A549 (cell line): ENCODE results near the gene TMEM140. TPM values are rescaled to one million over a fixed set of nuclear protein-coding genes. Genes with fewer than 3 reads are reported as not detected.

ENCODE experiments used
- ATAC-seq, 2 experiments: fragments of 200-7000 bp in 1 of 2; fragments of >200 bp in 1 of 2; cut with Nextera tagmentation in 1 of 2; cut with Tn5 transposase in 1 of 2; 3 replicates each; pipeline versions ENCODE4 v1.8.0 to v1.9.1; 2018 to 2020; ENCODE audit warnings: mild to moderate bottlenecking in 1 of 2, moderate library complexity in 1 of 2
- CTCF ChIA-PET: fragments of 300-600 bp; sonication (Branson Sonifier 250); formaldehyde crosslinking; extraction: SDS; loops from one replicate; lab custom pipeline; 2021; ENCODE audit warnings: antibody characterized with exemption, inconsistent platforms; lab: Yijun Ruan, JAX
- POLR2A ChIA-PET: fragments of 350-600 bp; formaldehyde crosslinking; extraction: SDS; loops from one replicate; lab custom pipeline; 2021; ENCODE audit warnings: antibody characterized with exemption, inconsistent platforms; lab: Yijun Ruan, JAX
- DNase-seq, 2 experiments: peaks; one replicate each; pipeline versions ENCODE4 v3.0.0 to v3.0.0-alpha.2; 2011 to 2016; ENCODE audit warnings: low read depth in 1 of 2, low spot score in 1 of 2
- FAIRE-seq: peaks from 2 replicates; lab custom pipeline; 2011; peaks lifted over from hg19 to GRCh38; lab: Jason Lieb, UNC
- H3K27ac ChIP-seq, 2 experiments: fragments of >200 bp; sonication (Bioruptor Twin); formaldehyde crosslinking; 3 replicates each; pipeline ENCODE4 v1.5.1; 2016 to 2017
- H3K4me1 ChIP-seq: fragments of >200 bp; sonication (Bioruptor Twin); formaldehyde crosslinking; 3 replicates; pipeline ENCODE4 v1.6.1; 2016
- H3K4me2 ChIP-seq: fragments of >200 bp; sonication (Bioruptor Twin); formaldehyde crosslinking; 3 replicates; pipeline ENCODE4 v1.6.1; 2016
- H3K4me3 ChIP-seq: fragments of >200 bp; sonication (Bioruptor Twin); formaldehyde crosslinking; 3 replicates; pipeline ENCODE4 v1.5.1; 2016
- H3K9me3 ChIP-seq: fragments of >200 bp; sonication (Bioruptor Twin); formaldehyde crosslinking; 3 replicates; pipeline ENCODE4 v1.6.1; 2016
- CBX8 ChIP-seq: fragments of 200-600 bp; sonication (generic); IDR thresholded peaks from 2 replicates; pipeline ENCODE4 v1.6.1; 2016
- CHD4 ChIP-seq: fragments of 200-600 bp; sonication (generic); IDR thresholded peaks from 2 replicates; pipeline ENCODE4 v1.6.1; 2016; ENCODE audit warnings: antibody characterized with exemption, mild to moderate bottlenecking, borderline replicate concordance
- EHF ChIP-seq: fragments of 250-450 bp; sonication (Bioruptor Pico); IDR thresholded peaks from 2 replicates; pipeline ENCODE4 v1.5.0; 2020; ENCODE audit warnings: mild to moderate bottlenecking
- ESRRA ChIP-seq: fragments of 150-350 bp; IDR thresholded peaks from 2 replicates; pipeline ENCODE4 v1.6.1; 2014; ENCODE audit warnings: mild to moderate bottlenecking, low read length, borderline replicate concordance
- FOSB ChIP-seq: fragments of 250-450 bp; sonication (Bioruptor Pico); IDR thresholded peaks from 2 replicates; pipeline ENCODE4 v1.5.0; 2020; ENCODE audit warnings: mild to moderate bottlenecking, moderate library complexity
- FOSL2 ChIP-seq, 2 experiments: fragments of 450-650 bp in 1 of 2; fragments of >200 bp in 1 of 2; sonication (Bioruptor Twin) in 1 of 2; formaldehyde crosslinking; IDR thresholded peaks; 2 replicates each; pipeline versions ENCODE4 v1.5.0 to v1.6.1; 2016 to 2020; ENCODE audit warnings: mild to moderate bottlenecking in 1 of 2, moderate library complexity in 1 of 2
- GATA3 ChIP-seq: IDR thresholded peaks from 2 replicates; pipeline ENCODE4 v1.6.1; 2012; ENCODE audit warnings: borderline replicate concordance
- HDAC2 ChIP-seq: fragments of 200-600 bp; sonication (generic); IDR thresholded peaks from 2 replicates; pipeline ENCODE4 v1.6.1; 2016
- HOXA7 ChIP-seq: fragments of 250-450 bp; sonication (Bioruptor Pico); IDR thresholded peaks from 2 replicates; pipeline ENCODE4 v1.5.0; 2020; ENCODE audit warnings: mild to moderate bottlenecking, moderate library complexity
- HOXB13 ChIP-seq: fragments of 250-450 bp; sonication (Bioruptor Pico); IDR thresholded peaks from 2 replicates; pipeline ENCODE4 v1.5.0; 2020; ENCODE audit warnings: low read depth, mild to moderate bottlenecking, moderate library complexity
- KDM1A ChIP-seq: fragments of 200-600 bp; sonication (generic); IDR thresholded peaks from 2 replicates; pipeline ENCODE4 v1.6.1; 2016; ENCODE audit warnings: low read depth, mild to moderate bottlenecking
- KDM5A ChIP-seq: fragments of 200-600 bp; sonication (generic); IDR thresholded peaks from 2 replicates; pipeline ENCODE4 v1.6.1; 2016; ENCODE audit warnings: antibody characterized with exemption, mild to moderate bottlenecking
- MAFK ChIP-seq: fragments of 450-650 bp; IDR thresholded peaks from 2 replicates; pipeline ENCODE4 v1.6.1; 2014; ENCODE audit not compliant: partially characterized antibody
- MYC ChIP-seq: IDR thresholded peaks from 2 replicates; pipeline ENCODE4 v1.6.1; 2012; ENCODE audit warnings: mild to moderate bottlenecking, inconsistent platforms, low read length, improper control_type of control experiment, borderline replicate concordance
- POLR2A ChIP-seq: IDR thresholded peaks from 2 replicates; pipeline ENCODE4 v1.6.1; 2012; ENCODE audit warnings: mild to moderate bottlenecking, low read length
- RNF2 ChIP-seq: fragments of 200-600 bp; sonication (generic); IDR thresholded peaks from 2 replicates; pipeline ENCODE4 v1.6.1; 2016; ENCODE audit warnings: low read depth, mild to moderate bottlenecking, antibody characterized with exemption, moderate library complexity, borderline replicate concordance
- SMC3 ChIP-seq: fragments of >200 bp; sonication (Bioruptor Twin); formaldehyde crosslinking; IDR thresholded peaks from 3 replicates; pipeline ENCODE4 v1.6.1; 2018; ENCODE audit warnings: inconsistent platforms
- SREBF2 ChIP-seq: fragments of 450-650 bp; IDR thresholded peaks from 2 replicates; pipeline ENCODE4 v1.6.1; 2014; ENCODE audit warnings: mild to moderate bottlenecking, moderate library complexity
- ZC3H11A ChIP-seq: fragments of 450-650 bp; IDR thresholded peaks from 2 replicates; pipeline ENCODE4 v1.6.1; 2014; ENCODE audit warnings: antibody characterized with exemption, mild to moderate bottlenecking
- ZNF302 ChIP-seq: fragments of 250-450 bp; sonication (Bioruptor Pico); IDR thresholded peaks from 2 replicates; pipeline ENCODE4 v1.9.0; 2021; ENCODE audit warnings: inconsistent platforms, mild to moderate bottlenecking, moderate library complexity
- WGBS: methylation state at CpG from one replicate; pipeline ENCODE4 v1.1.6; 2017; ENCODE audit errors: missing lambda C conversion rate; 5-methylcytosine and 5-hydroxymethylcytosine counted together
- polyA plus RNA-seq, 4 experiments: library from polyadenylated mRNA; depleted of rRNA in 3 of 4; stranded (reverse); fragments of >200 nt; fragmentation: RNase III in 1 of 4; extraction: RNeasy Plus Mini Kit Qiagen cat#74134 plus additional on column Dnase treatment in 1 of 4; gene quantifications; 2 replicates in 3 of 4; 3 replicates in 1 of 4; pipeline ENCODE4 v1.2.3, GENCODE V29; 2011 to 2017
- TF ChIP-seq, protein P1 (sequence below): fragments of 200-600 bp; sonication (generic); IDR thresholded peaks from 2 replicates; pipeline ENCODE4 v1.6.1; 2016; ENCODE audit warnings: antibody characterized with exemption, mild to moderate bottlenecking, moderate library complexity
- TF ChIP-seq, protein P2 (sequence below): IDR thresholded peaks from 2 replicates; pipeline ENCODE4 v1.6.1; 2012
- TF ChIP-seq, protein P3 (sequence below): IDR thresholded peaks from 2 replicates; pipeline ENCODE4 v1.6.1; 2012; ENCODE audit warnings: low read depth, borderline replicate concordance
- TF ChIP-seq, protein P4 (sequence below): fragments of >200 bp; sonication (Bioruptor Twin); formaldehyde crosslinking; IDR thresholded peaks from 3 replicates; pipeline ENCODE4 v1.6.1; 2016
- TF ChIP-seq, protein P5 (sequence below): fragments of >200 bp; sonication (Bioruptor Twin); formaldehyde crosslinking; IDR thresholded peaks from 2 replicates; pipeline ENCODE4 v1.6.1; 2016
- TF ChIP-seq, protein P6 (sequence below): fragments of 150-350 bp; IDR thresholded peaks from 2 replicates; pipeline ENCODE4 v1.6.1; 2014; ENCODE audit warnings: low read depth, mild to moderate bottlenecking, low read length

TMEM140 gene
- polyA plus RNA-seq, 2 of the 4 experiments (the other 2 are of a cell fraction): 0.72 to 0.87 TPM

DNA sequence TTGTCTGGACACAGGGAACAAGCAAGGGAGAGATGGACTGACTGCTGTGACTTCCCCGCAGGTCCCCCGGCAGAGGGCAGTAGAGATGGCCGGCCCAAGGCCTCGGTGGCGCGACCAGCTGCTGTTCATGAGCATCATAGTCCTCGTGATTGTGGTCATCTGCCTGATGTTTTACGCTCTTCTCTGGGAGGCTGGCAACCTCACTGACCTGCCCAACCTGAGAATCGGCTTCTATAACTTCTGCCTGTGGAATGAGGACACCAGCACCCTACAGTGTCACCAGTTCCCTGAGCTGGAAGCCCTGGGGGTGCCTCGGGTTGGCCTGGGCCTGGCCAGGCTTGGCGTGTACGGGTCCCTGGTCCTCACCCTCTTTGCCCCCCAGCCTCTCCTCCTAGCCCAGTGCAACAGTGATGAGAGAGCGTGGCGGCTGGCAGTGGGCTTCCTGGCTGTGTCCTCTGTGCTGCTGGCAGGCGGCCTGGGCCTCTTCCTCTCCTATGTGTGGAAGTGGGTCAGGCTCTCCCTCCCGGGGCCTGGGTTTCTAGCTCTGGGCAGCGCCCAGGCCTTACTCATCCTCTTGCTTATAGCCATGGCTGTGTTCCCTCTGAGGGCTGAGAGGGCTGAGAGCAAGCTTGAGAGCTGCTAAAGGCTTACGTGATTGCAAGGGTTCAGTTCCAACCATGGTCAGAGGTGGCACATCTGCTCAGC, 16.6 kb downstream of the TMEM140 start (continued):
- TF ChIP-seq, protein P1, sequence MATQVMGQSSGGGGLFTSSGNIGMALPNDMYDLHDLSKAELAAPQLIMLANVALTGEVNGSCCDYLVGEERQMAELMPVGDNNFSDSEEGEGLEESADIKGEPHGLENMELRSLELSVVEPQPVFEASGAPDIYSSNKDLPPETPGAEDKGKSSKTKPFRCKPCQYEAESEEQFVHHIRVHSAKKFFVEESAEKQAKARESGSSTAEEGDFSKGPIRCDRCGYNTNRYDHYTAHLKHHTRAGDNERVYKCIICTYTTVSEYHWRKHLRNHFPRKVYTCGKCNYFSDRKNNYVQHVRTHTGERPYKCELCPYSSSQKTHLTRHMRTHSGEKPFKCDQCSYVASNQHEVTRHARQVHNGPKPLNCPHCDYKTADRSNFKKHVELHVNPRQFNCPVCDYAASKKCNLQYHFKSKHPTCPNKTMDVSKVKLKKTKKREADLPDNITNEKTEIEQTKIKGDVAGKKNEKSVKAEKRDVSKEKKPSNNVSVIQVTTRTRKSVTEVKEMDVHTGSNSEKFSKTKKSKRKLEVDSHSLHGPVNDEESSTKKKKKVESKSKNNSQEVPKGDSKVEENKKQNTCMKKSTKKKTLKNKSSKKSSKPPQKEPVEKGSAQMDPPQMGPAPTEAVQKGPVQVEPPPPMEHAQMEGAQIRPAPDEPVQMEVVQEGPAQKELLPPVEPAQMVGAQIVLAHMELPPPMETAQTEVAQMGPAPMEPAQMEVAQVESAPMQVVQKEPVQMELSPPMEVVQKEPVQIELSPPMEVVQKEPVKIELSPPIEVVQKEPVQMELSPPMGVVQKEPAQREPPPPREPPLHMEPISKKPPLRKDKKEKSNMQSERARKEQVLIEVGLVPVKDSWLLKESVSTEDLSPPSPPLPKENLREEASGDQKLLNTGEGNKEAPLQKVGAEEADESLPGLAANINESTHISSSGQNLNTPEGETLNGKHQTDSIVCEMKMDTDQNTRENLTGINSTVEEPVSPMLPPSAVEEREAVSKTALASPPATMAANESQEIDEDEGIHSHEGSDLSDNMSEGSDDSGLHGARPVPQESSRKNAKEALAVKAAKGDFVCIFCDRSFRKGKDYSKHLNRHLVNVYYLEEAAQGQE: no peak
- TF ChIP-seq SREBF2 (no peak), KDM1A (no peak), POLR2A (no peak), MYC (no peak), FOSB (CRISPR knock-in tag) (no peak), SMC3 (0 out of 3 replicates have a peak, but pooled peaks have one; percentile 9), KDM5A (no peak)
- TF ChIP-seq, protein P2, sequence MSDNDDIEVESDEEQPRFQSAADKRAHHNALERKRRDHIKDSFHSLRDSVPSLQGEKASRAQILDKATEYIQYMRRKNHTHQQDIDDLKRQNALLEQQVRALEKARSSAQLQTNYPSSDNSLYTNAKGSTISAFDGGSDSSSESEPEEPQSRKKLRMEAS: 0 out of 2 replicates have a peak, but pooled peaks have one; percentile 29

DNA sequence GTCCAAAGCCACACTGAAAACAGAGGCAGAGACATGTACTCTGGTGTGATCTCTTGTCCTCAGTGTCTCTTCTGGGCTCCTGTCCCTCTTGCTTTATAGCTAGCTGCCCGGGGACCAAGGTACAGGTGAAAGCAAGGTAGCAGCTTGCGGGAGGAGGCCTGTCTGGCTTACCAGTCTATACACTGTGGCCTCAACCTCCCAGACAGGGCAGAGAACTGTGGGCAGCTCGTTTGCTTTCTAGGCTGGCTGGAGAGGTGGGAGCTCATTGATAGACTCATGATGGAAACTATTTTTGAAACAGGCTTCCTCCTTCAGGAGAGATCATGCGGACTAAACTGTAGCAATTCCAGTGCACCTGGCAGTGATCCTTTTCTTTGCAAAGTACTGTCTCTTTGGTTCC, 18.0 kb downstream of the TMEM140 start:
- Histone ChIP-seq H3K27ac (no peak overlapping the region), H3K4me1 (peaks cover 16% of the 10 kb centered on the region), H3K9me3 (peaks cover 13% of the 10 kb centered on the region; the same call in 1 of the 3 replicates), H3K4me3 (no peak overlapping the region), H3K4me2 (no peak overlapping the region)
- POLR2A ChIA-PET: no interaction called here
- 85% methylated on average over 4 of the region's 4 CpGs for WGBS
- CTCF ChIA-PET: interaction anchor here (0.7 to 1.8 kb wide), 7 partner anchors 9 to 476 kb away, joined by 3 to 6 read pairs (median 5); partner anchors contain the start of gene AGBL3
- FAIRE-seq (no peak), ATAC-seq (no peak), DNase-seq (no peak)
- no peak for TF ChIP-seq HOXB13
- no peak for TF ChIP-seq MAFK
- no peak for TF ChIP-seq FOSB (CRISPR knock-in tag)
- TF ChIP-seq HDAC2: no peak
- TF ChIP-seq, protein P3, sequence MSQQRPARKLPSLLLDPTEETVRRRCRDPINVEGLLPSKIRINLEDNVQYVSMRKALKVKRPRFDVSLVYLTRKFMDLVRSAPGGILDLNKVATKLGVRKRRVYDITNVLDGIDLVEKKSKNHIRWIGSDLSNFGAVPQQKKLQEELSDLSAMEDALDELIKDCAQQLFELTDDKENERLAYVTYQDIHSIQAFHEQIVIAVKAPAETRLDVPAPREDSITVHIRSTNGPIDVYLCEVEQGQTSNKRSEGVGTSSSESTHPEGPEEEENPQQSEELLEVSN: no peak

DNA sequence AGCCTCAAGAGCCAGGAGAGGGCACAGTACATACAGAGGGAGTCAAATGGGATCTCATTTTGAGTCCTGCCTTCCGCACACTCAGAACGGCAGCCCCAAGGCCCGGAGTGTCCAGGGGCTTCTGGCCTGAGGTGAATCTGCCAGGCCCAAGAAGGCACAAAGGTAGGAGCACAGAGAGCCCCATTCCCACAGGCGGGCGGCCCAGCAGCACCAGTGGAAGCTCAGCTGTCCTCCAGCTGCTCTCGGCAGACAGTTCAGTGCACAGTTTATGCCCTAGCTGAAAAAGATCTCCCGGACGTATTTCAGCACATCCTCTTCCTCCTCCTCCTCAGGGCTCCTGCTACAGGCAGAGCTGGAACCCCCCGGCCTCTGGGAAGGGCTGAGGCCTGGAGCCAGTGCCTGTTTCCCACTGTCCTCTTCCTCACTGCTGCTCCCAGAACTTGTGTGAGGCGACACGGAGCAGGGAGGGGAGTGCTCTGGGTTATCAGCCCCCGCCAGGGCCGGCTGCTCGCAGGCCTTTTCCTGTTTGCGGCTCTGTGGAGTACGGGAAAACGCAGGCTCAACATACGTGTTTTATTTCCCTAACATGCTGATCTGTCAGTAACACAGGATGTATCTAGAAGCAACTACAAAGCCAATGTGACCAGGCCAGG, 18.6 kb downstream of the TMEM140 start:
- CTCF ChIA-PET: interaction anchor here (0.7 to 1.8 kb wide), 7 partner anchors 9 to 477 kb away, joined by 3 to 6 read pairs (median 5); partner anchors contain the start of gene AGBL3
- no peak for FAIRE-seq
- Histone ChIP-seq H3K27ac (no peak overlapping the region), H3K4me3 (no peak overlapping the region), H3K9me3 (peaks cover 13% of the 10 kb centered on the region; the same call in 1 of the 3 replicates), H3K4me1 (peaks cover 13% of the 10 kb centered on the region), H3K4me2 (no peak overlapping the region)
- POLR2A ChIA-PET: no interaction called here
- no peak for TF ChIP-seq FOSL2 (IDR thresholded peaks at IDR 0.05)
- no peak for TF ChIP-seq FOSL2 (CRISPR knock-in tag; IDR thresholded peaks at IDR 0.05)
- no peak for TF ChIP-seq GATA3
- no peak for TF ChIP-seq HDAC2
- TF ChIP-seq, protein P4, sequence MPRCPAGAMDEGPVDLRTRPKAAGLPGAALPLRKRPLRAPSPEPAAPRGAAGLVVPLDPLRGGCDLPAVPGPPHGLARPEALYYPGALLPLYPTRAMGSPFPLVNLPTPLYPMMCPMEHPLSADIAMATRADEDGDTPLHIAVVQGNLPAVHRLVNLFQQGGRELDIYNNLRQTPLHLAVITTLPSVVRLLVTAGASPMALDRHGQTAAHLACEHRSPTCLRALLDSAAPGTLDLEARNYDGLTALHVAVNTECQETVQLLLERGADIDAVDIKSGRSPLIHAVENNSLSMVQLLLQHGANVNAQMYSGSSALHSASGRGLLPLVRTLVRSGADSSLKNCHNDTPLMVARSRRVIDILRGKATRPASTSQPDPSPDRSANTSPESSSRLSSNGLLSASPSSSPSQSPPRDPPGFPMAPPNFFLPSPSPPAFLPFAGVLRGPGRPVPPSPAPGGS: no peak
- TF ChIP-seq CBX8: no peak
- no peak for TF ChIP-seq ESRRA
- TF ChIP-seq CHD4: no peak
- TF ChIP-seq, protein P5, sequence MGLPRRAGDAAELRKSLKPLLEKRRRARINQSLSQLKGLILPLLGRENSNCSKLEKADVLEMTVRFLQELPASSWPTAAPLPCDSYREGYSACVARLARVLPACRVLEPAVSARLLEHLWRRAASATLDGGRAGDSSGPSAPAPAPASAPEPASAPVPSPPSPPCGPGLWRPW: no peak
- TF ChIP-seq EHF (CRISPR knock-in tag): no peak
- TF ChIP-seq, protein P6, sequence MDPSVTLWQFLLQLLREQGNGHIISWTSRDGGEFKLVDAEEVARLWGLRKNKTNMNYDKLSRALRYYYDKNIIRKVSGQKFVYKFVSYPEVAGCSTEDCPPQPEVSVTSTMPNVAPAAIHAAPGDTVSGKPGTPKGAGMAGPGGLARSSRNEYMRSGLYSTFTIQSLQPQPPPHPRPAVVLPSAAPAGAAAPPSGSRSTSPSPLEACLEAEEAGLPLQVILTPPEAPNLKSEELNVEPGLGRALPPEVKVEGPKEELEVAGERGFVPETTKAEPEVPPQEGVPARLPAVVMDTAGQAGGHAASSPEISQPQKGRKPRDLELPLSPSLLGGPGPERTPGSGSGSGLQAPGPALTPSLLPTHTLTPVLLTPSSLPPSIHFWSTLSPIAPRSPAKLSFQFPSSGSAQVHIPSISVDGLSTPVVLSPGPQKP: no peak
- no peak for TF ChIP-seq ZC3H11A
- TF ChIP-seq HOXA7: no peak
- no peak for TF ChIP-seq ZNF302 (CRISPR knock-in tag)
- no peak for TF ChIP-seq RNF2
- 94% methylated on average over 17 of the region's 18 CpGs for WGBS
- no peak for DNase-seq
- ATAC-seq: no peak
